Cardiac muscle cell (in vitro differentiated cells and primary cell): ENCODE results near the gene RFX8. TPM values are rescaled to one million over a fixed set of nuclear protein-coding genes. Genes with fewer than 3 reads are reported as not detected.

Experiments used
- DNase-seq, 2 donors: peaks; one replicate each; pipeline versions ENCODE4 v3.0.0 to v3.0.0-alpha.2; 2010 to 2017; ENCODE audit warnings: low read depth in 1 of 2, low spot score in 1 of 2
- H3K27ac ChIP-seq: fragments of 200-600 bp; sonication (generic); 2 replicates; pipeline ENCODE4 v1.5.1; 2016
- H3K27me3 ChIP-seq: fragments of 200-600 bp; sonication (generic); 2 replicates; pipeline ENCODE4 v1.6.0; 2016; ENCODE audit warnings: control low read depth
- H3K36me3 ChIP-seq: fragments of 200-600 bp; sonication (generic); 2 replicates; pipeline ENCODE4 v1.5.1; 2016; ENCODE audit warnings: control low read depth
- H3K4me1 ChIP-seq: fragments of 200-600 bp; sonication (generic); 2 replicates; pipeline ENCODE4 v1.8.1; 2017; ENCODE audit warnings: low read depth, mild to moderate bottlenecking, mixed run types
- H3K4me3 ChIP-seq: fragments of 200-600 bp; sonication (generic); 2 replicates; pipeline ENCODE4 v1.5.1; 2016; ENCODE audit warnings: mild to moderate bottlenecking
- H3K9me3 ChIP-seq: fragments of 200-600 bp; sonication (generic); 2 replicates; pipeline ENCODE4 v1.5.1; 2017; ENCODE audit warnings: low read depth, mild to moderate bottlenecking, control low read depth
- polyA plus RNA-seq: library from polyadenylated mRNA; unstranded; fragments of >200 nt; fragmentation: Nextera tagmentation; extraction: Ambion mirVana; gene quantifications from 2 replicates; pipeline ENCODE4 v1.2.1, GENCODE V29; 2016
- total RNA-seq: library from RNA; depleted of rRNA; stranded (reverse); fragments of >200 nt; gene quantifications from 2 replicates; pipeline ENCODE4 v1.2.3, GENCODE V29; 2016
- TF ChIP-seq, protein P1 (sequence below): IDR thresholded peaks from 2 replicates; pipeline ENCODE4 v1.5.1; 2012; ENCODE audit warnings: low read depth, mild to moderate bottlenecking, low read length

The RFX8 gene
- total and polyA plus RNA-seq, 2 experiments from 2014 or later, result 0.12 TPM; not detected in 1

GRCh38 chr2:101432411-101433181 lies 42.3 kb downstream of the RFX8 start:
- no peaks in the 10 kb centered on the region for H3K4me1 ChIP-seq
- H3K4me3 ChIP-seq, result no peak overlapping the region
- no peaks in the 10 kb centered on the region for H3K27me3 ChIP-seq
- no peak overlapping the region for H3K27ac ChIP-seq
- no peaks in the 10 kb centered on the region for H3K9me3 ChIP-seq
- DNase-seq, result peak in 1 of 2 donors; percentile 23
- no peaks in the 10 kb centered on the region for H3K36me3 ChIP-seq
- TF ChIP-seq, protein P1, sequence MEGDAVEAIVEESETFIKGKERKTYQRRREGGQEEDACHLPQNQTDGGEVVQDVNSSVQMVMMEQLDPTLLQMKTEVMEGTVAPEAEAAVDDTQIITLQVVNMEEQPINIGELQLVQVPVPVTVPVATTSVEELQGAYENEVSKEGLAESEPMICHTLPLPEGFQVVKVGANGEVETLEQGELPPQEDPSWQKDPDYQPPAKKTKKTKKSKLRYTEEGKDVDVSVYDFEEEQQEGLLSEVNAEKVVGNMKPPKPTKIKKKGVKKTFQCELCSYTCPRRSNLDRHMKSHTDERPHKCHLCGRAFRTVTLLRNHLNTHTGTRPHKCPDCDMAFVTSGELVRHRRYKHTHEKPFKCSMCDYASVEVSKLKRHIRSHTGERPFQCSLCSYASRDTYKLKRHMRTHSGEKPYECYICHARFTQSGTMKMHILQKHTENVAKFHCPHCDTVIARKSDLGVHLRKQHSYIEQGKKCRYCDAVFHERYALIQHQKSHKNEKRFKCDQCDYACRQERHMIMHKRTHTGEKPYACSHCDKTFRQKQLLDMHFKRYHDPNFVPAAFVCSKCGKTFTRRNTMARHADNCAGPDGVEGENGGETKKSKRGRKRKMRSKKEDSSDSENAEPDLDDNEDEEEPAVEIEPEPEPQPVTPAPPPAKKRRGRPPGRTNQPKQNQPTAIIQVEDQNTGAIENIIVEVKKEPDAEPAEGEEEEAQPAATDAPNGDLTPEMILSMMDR, result no peak

DNA sequence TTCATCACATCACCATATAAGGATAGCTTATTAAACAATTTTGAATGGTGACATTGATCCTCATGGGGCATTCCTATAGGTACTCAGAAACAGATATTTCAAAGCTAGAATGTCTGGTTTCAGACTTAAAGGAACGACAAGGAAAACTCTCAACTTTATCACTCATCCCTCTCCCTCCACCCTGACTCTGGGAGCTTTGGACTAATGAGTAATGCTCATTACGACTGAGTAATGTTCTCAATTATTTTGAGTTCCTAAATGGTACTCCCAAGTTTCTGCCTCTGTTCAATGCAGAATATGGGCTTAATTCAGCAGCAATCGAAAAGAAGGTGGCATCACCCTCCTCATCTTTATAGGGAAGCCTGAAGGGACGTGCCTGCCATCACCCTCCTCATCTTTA lies 43.4 kb downstream of the RFX8 start:
- Histone ChIP-seq H3K9me3 (no peaks in the 10 kb centered on the region), H3K4me1 (no peaks in the 10 kb centered on the region), H3K27me3 (no peaks in the 10 kb centered on the region), H3K36me3 (no peaks in the 10 kb centered on the region), H3K27ac (no peak overlapping the region), H3K4me3 (no peak overlapping the region)
- TF ChIP-seq, protein P1, result no peak
- no peak for DNase-seq

DNA sequence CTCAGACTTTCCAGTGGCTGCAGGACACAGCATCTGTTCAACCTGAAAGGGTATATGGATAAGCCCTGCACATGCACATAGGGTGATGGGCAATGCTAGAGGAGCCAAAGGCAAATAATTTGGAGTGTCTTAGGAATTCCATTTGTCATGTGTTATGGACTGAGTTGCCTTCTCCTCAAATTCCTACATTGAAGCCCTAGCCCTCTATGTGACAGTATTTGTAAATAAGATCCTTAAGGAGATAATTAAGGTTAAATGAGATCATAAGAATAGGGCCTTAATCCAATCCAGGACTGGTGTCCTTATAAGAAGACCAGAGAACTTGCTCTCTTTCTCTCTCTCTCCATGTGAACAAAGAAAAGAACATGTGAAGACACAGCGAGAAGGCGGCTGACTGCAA lies 44.8 kb downstream of the RFX8 start:
- TF ChIP-seq, protein P1, result no peak
- DNase-seq, result no peak
- Histone ChIP-seq H3K36me3 (no peaks in the 10 kb centered on the region), H3K4me3 (no peak overlapping the region), H3K27me3 (no peaks in the 10 kb centered on the region), H3K4me1 (no peaks in the 10 kb centered on the region), H3K27ac (no peak overlapping the region), H3K9me3 (no peaks in the 10 kb centered on the region)

DNA sequence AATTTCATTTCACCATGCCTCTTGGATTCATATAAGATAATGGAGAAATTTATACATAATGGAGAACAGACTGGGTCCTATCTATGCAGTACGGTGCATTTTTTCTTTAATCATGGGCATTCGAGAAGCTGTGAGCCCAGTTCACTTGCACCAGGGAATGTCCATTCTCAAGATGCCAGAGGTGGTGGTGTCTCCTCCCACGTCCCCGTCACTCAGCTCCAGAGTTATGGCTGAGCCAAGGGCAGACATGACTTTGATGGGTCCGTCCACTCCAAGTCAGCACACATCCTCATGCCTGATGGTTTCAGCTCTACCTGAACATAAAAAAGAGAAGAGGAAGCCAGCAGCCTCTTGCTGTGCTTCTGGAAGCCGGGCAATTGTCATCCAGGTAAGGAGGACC lies 45.5 kb downstream of the RFX8 start:
- H3K9me3 ChIP-seq, result no peaks in the 10 kb centered on the region
- H3K4me3 ChIP-seq, result no peak overlapping the region
- DNase-seq, result no peak
- no peaks in the 10 kb centered on the region for H3K27me3 ChIP-seq
- H3K4me1 ChIP-seq, result no peaks in the 10 kb centered on the region
- no peaks in the 10 kb centered on the region for H3K36me3 ChIP-seq
- no peak overlapping the region for H3K27ac ChIP-seq
- TF ChIP-seq, protein P1, result no peak

DNA sequence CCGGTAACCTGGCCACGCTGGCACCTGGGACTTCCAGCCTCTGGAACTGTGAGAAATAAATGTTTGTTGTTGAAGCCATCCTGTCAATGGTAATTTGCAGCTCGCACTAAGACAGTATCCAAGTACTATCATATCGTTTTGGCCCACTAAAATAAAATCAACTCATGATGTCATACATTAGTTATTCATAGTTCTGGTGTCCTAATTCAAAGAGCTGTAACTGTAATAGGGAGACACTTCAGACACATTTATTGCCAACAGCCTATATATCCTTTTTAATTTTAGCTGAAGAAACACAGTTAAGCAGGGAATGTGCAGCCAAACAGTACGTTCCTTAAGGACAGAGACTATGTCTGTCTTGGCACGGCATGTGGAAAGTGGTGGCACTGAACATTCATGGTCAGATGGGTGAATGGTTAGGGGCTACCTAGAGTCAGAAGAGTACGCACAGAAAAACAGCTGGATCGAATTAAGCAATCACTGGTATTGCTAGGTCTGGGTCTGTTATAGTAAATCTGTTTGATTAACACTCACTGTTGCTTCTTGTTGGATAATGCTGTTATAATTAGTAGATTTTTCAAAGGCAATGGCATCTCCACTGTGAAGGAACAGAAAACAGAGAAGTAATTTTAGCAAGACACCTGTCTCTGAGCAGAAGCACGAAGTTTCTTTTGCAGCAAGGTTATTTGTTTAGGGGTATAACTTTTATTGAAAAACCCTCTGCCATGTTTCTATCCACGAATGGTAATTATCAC lies 46.3 kb downstream of the RFX8 start:
- H3K4me1 ChIP-seq, result no peaks in the 10 kb centered on the region
- TF ChIP-seq, protein P1, result no peak
- H3K9me3 ChIP-seq, result no peaks in the 10 kb centered on the region
- no peak overlapping the region for H3K27ac ChIP-seq
- no peak for DNase-seq
- H3K36me3 ChIP-seq, result no peaks in the 10 kb centered on the region
- H3K27me3 ChIP-seq, result no peaks in the 10 kb centered on the region
- no peak overlapping the region for H3K4me3 ChIP-seq
